Sigmoid colon (tissue), 7 donors: Measurements from ENCODE around the gene SAPCD2. TPM values are rescaled to one million over a fixed set of nuclear protein-coding genes. Genes with fewer than 3 reads are reported as not detected.

ENCODE experiments used
- DNase-seq: peaks from one replicate; pipeline ENCODE4 v3.0.0-alpha.2; 2019
- H3K27ac ChIP-seq, 4 donors: fragments of 200-600 bp; sonication (generic); one replicate each; pipeline ENCODE4 v1.5.1; 2016 to 2019; ENCODE audit warnings: mild to moderate bottlenecking in 1 of 4
- H3K27me3 ChIP-seq, 3 donors: fragments of 200-600 bp; sonication (generic); one replicate each; pipeline ENCODE4 v1.5.1; 2019; ENCODE audit warnings: mild to moderate bottlenecking in 1 of 3
- H3K36me3 ChIP-seq, 4 donors: fragments of 200-600 bp; sonication (generic); one replicate each; pipeline ENCODE4 v1.5.1; 2016 to 2019
- H3K4me1 ChIP-seq, 4 donors: fragments of 200-600 bp; sonication (generic); one replicate each; pipeline ENCODE4 v1.5.1; 2017 to 2019
- H3K4me3 ChIP-seq, 4 donors: fragments of 200-600 bp; sonication (generic); one replicate each; pipeline ENCODE4 v1.5.1; 2017 to 2019; ENCODE audit warnings: mild to moderate bottlenecking in 2 of 4, moderate library complexity in 1 of 4
- H3K9me3 ChIP-seq, 4 donors: fragments of 200-600 bp in 3 of 4; sonication (generic) in 3 of 4; one replicate each; pipeline versions ENCODE4 v1.5.1 to v1.6.1; 2013 to 2019
- CTCF ChIP-seq, 4 experiments: fragments of 450-650 bp in 3 of 4; fragments of 200-600 bp in 1 of 4; IDR thresholded peaks; one replicate each; pipeline ENCODE4 v1.5.1; 2016 to 2019; ENCODE audit warnings: antibody characterized with exemption in 4 of 4, mild to moderate bottlenecking in 3 of 4, moderate library complexity in 2 of 4
- EP300 ChIP-seq, 4 donors: sonication (generic); formaldehyde crosslinking; IDR thresholded peaks; one replicate each; pipeline ENCODE4 v1.6.1; 2017; ENCODE audit warnings: antibody characterized with exemption in 4 of 4
- POLR2A ChIP-seq, 2 donors: fragments of 450-650 bp; IDR thresholded peaks; one replicate each; pipeline ENCODE4 v1.6.1; 2016; ENCODE audit warnings: antibody characterized with exemption in 2 of 2, mild to moderate bottlenecking in 2 of 2, moderate library complexity in 2 of 2
- POLR2AphosphoS5 ChIP-seq, 4 donors: sonication (generic); formaldehyde crosslinking; IDR thresholded peaks; one replicate each; pipeline ENCODE4 v1.6.1; 2017; ENCODE audit warnings: antibody characterized with exemption in 4 of 4
- WGBS, 2 donors: extraction: QIAGEN DNeasy Blood & Tissue Kit; methylation state at CpG; one replicate each; pipeline ENCODE4 v1.1.7; 2013; 5-methylcytosine and 5-hydroxymethylcytosine counted together
- intact Hi-C: fragments of 100-400 bp; cut with DNase I; formaldehyde crosslinking; loops from one replicate; pipeline ENCODE4 v1.15.1; 2023
- polyA plus RNA-seq, 3 donors: library from polyadenylated mRNA; stranded (reverse); fragments of 200-250 nt; gene quantifications; one replicate each; pipeline ENCODE4 v1.2.3, GENCODE V29; 2013
- total RNA-seq, 4 donors: library from RNA; depleted of rRNA; stranded (reverse); fragments of >200 nt; gene quantifications; one replicate each; pipeline ENCODE4 v1.1.0, GENCODE V29; 2016
- donor health status: healthy with polysubstance abuse.
- donor health status: Bipolar disorder and iron deficiency.
- donor health status: healthy.

Gene SAPCD2
- total and polyA plus RNA-seq, 7 donors, result 0.81 to 16.4 (median 3.7) TPM; not detected in 3

GRCh38 chr9:137089232-137089947 is 19.0 kb upstream of the SAPCD2 start:
- DNase-seq, result no peak
- H3K36me3 ChIP-seq, result peaks cover 0 to 37% (median 0%) of the 10 kb centered on the region in 4 donors

GRCh38 chr9:137088121-137088520 is 17.8 kb upstream of the SAPCD2 start:
- TF ChIP-seq EP300 (IDR thresholded peaks at IDR 0.05) (no peak), POLR2AphosphoS5 (IDR thresholded peaks at IDR 0.05) (no peak), POLR2A (IDR thresholded peaks at IDR 0.05) (no peak), CTCF (IDR thresholded peaks at IDR 0.05) (no peak)
- WGBS, 2 donors, result 62 to 84% methylated on average over 5 of the region's 5 CpGs
- Histone ChIP-seq H3K4me3 (no peak overlapping the region), H3K4me1 (peaks cover 0 to 40% (median 28%) of the 10 kb centered on the region in 4 donors), H3K27ac (no peak overlapping the region), H3K36me3 (peaks cover 0 to 28% (median 0%) of the 10 kb centered on the region in 4 donors), H3K27me3 (no peaks in the 10 kb centered on the region), H3K9me3 (no peaks in the 10 kb centered on the region)
- intact Hi-C loops, result no loop called here
- no peak for DNase-seq

More at GRCh38 chr9:137089232-137089947, 19.0 kb upstream of the SAPCD2 start:
- Histone ChIP-seq H3K9me3 (no peaks in the 10 kb centered on the region), H3K4me3 (no peak overlapping the region), H3K27ac (no peak overlapping the region), H3K27me3 (no peaks in the 10 kb centered on the region), H3K4me1 (peaks cover 0 to 35% (median 24%) of the 10 kb centered on the region in 4 donors)
- TF ChIP-seq POLR2AphosphoS5 (IDR thresholded peaks at IDR 0.05) (no peak), POLR2A (IDR thresholded peaks at IDR 0.05) (no peak), EP300 (IDR thresholded peaks at IDR 0.05) (no peak), CTCF (IDR thresholded peaks at IDR 0.05) (no peak)
- intact Hi-C loops, result no loop called here
- WGBS, 2 donors, result 86 to 87% methylated on average over 11 of the region's 11 CpGs

- no peak for DNase-seq
- TF ChIP-seq EP300 (IDR thresholded peaks at IDR 0.05), result no peak
- TF ChIP-seq CTCF (IDR thresholded peaks at IDR 0.05), result no peak
- no peak for TF ChIP-seq POLR2A (IDR thresholded peaks at IDR 0.05)
- no peak for TF ChIP-seq POLR2AphosphoS5 (IDR thresholded peaks at IDR 0.05)
- intact Hi-C loops, result loop anchor here (2.0 kb wide), 1 partner anchor 27 kb away; the partner anchor contains the start of gene DPP7
- Histone ChIP-seq H3K27ac (peak overlapping the region; percentile 92 to 97 (median 96)), H3K9me3 (no peaks in the 10 kb centered on the region), H3K36me3 (peaks cover 0 to 26% (median 0%) of the 10 kb centered on the region in 4 donors), H3K27me3 (no peaks in the 10 kb centered on the region), H3K4me1 (peaks cover 0 to 40% (median 29%) of the 10 kb centered on the region in 4 donors), H3K4me3 (peak overlapping the region; percentile 63 to 88 (median 82))
- WGBS, 2 donors, result 11 to 14% methylated on average over 22 of the region's 22 CpGs
Measured at GRCh38 chr9:137087409-137087925, 17.1 kb upstream of the SAPCD2 start.

- intact Hi-C loops, result loop anchor here (2.0 kb wide), 1 partner anchor 28 kb away; the partner anchor contains the start of gene DPP7
- WGBS, 2 donors, result 0% methylated on average over 101 of the region's 101 CpGs
- H3K36me3 ChIP-seq, result peaks cover 0 to 25% (median 0%) of the 10 kb centered on the region in 4 donors
- H3K27me3 ChIP-seq, result peaks cover 0 to 5% (median 0%) of the 10 kb centered on the region in 3 donors
- DNase-seq, result peak; percentile 99
- peak; percentile 86 to 94 (median 91) for TF ChIP-seq POLR2AphosphoS5 (IDR thresholded peaks at IDR 0.05)
- no peak for TF ChIP-seq CTCF (IDR thresholded peaks at IDR 0.05)
- peak in 1 of 4 donors; percentile 38 for TF ChIP-seq EP300 (IDR thresholded peaks at IDR 0.05)
- peak; percentile 52 to 78 for TF ChIP-seq POLR2A (IDR thresholded peaks at IDR 0.05)
- H3K9me3 ChIP-seq, result no peaks in the 10 kb centered on the region
- H3K4me3 ChIP-seq, result peak within 1 kb of the TSS; percentile 63 to 88 (median 82)
- H3K27ac ChIP-seq, result peak within 1 kb of the TSS; percentile 92 to 97 (median 96)
- H3K4me1 ChIP-seq, result peaks cover 0 to 40% (median 29%) of the 10 kb centered on the region in 4 donors
Measured at GRCh38 chr9:137086531-137087408, 16.4 kb upstream of the SAPCD2 start, which contains the start of gene MAN1B1. Gene MAN1B1 (plus strand): TSS chr9:137086985. CDS start chr9:137087000, 15 bp downstream.
